ENCODE results near the gene ATRN.

GRCh38 chr20:3685341-3685740, 214.5 kb downstream of the ATRN start:
- TF ChIP-seq ZBTB21 (CRISPR knock-in tag; IDR thresholded peaks at IDR 0.05; ENCODE audit: borderline replicate concordance): no peak
- TF ChIP-seq SP1 (CRISPR knock-in tag; conservative IDR thresholded peaks at IDR 0.05): no peak
- no peak for TF ChIP-seq CTCF (IDR thresholded peaks at IDR 0.05)
- no peak for TF ChIP-seq MAX (CRISPR knock-in tag; IDR thresholded peaks at IDR 0.05)
- TF ChIP-seq PREB (CRISPR knock-in tag; IDR thresholded peaks at IDR 0.05; ENCODE audit: borderline replicate concordance): no peak
- no peak for TF ChIP-seq ETV6 (CRISPR knock-in tag; IDR thresholded peaks at IDR 0.05)
- no peak for TF ChIP-seq ESRRA (CRISPR knock-in tag; IDR thresholded peaks at IDR 0.05; ENCODE audit: borderline replicate concordance)
- TF ChIP-seq ZSCAN18 (CRISPR knock-in tag; IDR thresholded peaks at IDR 0.05): no peak
- TF ChIP-seq CBFB (CRISPR knock-in tag; IDR thresholded peaks at IDR 0.05; ENCODE audit: low read depth): no peak
- no peak for TF ChIP-seq MYBL2 (CRISPR knock-in tag; IDR thresholded peaks at IDR 0.05)
